ENCODE measurements around the gene TNFRSF6B. TPM values are rescaled to one million over a fixed set of nuclear protein-coding genes. Genes with fewer than 3 reads are reported as not detected.

Gene TNFRSF6B
- total and polyA plus RNA-seq, 2 donors from 2014 or later, result 2.4 to 64.5 TPM

DNA sequence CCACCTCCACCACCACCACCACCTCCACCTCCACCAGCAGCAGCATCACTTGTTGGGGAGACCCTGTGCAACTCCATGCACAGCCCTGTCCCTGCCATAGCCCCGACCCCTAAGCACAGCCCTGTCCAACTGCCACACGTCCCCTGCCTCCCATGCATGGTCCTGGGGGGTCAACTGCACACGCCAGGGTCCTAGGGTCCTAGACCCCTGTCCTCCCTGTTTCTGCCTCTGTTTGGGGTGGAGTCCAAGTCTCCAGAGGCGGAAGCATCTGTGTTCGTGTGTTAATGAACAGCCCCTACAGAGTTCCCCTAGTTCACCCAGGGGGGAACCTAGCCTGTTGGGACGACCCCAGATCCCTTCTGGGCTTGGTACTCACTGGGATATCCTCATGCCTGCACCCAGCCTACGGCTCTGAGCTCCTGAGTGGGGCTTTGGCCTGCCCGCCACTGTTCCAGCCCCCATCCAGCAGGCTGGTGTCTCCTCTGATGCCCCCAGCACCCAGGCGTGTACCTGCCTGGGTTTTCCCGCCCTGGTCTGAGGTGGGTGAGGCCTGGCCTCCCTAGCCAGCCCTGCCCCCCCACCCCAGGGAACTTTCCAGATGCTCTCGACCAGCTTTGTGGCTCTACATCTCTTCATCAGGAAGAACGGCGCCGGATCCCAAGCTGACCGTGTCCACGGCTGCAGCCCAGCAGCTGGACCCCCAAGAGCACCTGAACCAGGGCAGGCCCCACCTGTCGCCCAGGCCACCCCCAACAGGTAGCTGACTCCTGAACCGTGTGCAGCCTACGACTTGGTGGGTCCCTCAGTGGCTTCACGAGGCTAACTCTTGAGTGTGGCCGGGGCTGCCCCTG is 2.5 kb upstream of the TNFRSF6B start:
- DNase-seq, result peak in 2 of 5 donors; percentile 38 to 64
- H3K36me3 ChIP-seq (ENCODE audit: control insufficient read depth in 2 of 3, insufficient read depth in 3 of 3, low read length in 3 of 3), result no peaks in the 10 kb centered on the region
- no peak overlapping the region for H3K4me3 ChIP-seq (ENCODE audit: low read length in 3 of 3)
- no peaks in the 10 kb centered on the region for H3K27me3 ChIP-seq (ENCODE audit: control insufficient read depth, insufficient read depth, low read length)
- H3K4me1 ChIP-seq (ENCODE audit: control insufficient read depth in 2 of 3, insufficient read depth in 2 of 3, low read depth in 1 of 3, low read length in 3 of 3), result peaks cover 0 to 14% (median 0%) of the 10 kb centered on the region in 3 donors
- no peak for FAIRE-seq
- TF ChIP-seq, protein P1, sequence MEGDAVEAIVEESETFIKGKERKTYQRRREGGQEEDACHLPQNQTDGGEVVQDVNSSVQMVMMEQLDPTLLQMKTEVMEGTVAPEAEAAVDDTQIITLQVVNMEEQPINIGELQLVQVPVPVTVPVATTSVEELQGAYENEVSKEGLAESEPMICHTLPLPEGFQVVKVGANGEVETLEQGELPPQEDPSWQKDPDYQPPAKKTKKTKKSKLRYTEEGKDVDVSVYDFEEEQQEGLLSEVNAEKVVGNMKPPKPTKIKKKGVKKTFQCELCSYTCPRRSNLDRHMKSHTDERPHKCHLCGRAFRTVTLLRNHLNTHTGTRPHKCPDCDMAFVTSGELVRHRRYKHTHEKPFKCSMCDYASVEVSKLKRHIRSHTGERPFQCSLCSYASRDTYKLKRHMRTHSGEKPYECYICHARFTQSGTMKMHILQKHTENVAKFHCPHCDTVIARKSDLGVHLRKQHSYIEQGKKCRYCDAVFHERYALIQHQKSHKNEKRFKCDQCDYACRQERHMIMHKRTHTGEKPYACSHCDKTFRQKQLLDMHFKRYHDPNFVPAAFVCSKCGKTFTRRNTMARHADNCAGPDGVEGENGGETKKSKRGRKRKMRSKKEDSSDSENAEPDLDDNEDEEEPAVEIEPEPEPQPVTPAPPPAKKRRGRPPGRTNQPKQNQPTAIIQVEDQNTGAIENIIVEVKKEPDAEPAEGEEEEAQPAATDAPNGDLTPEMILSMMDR (IDR thresholded peaks at IDR 0.05; ENCODE audit: borderline replicate concordance, extremely low read depth, insufficient read depth), result no peak
- H3K27ac ChIP-seq (ENCODE audit: low read depth in 2 of 2, low read length in 2 of 2), result no peak overlapping the region
- intact Hi-C loops (cut with DNase I), result no loop called here
- no peaks in the 10 kb centered on the region for H3K9me3 ChIP-seq (ENCODE audit: control insufficient read depth in 2 of 3, insufficient read depth in 1 of 3, low read length in 3 of 3)
- no peak overlapping the region for H3K9ac ChIP-seq (ENCODE audit: low read length in 3 of 3)

DNA sequence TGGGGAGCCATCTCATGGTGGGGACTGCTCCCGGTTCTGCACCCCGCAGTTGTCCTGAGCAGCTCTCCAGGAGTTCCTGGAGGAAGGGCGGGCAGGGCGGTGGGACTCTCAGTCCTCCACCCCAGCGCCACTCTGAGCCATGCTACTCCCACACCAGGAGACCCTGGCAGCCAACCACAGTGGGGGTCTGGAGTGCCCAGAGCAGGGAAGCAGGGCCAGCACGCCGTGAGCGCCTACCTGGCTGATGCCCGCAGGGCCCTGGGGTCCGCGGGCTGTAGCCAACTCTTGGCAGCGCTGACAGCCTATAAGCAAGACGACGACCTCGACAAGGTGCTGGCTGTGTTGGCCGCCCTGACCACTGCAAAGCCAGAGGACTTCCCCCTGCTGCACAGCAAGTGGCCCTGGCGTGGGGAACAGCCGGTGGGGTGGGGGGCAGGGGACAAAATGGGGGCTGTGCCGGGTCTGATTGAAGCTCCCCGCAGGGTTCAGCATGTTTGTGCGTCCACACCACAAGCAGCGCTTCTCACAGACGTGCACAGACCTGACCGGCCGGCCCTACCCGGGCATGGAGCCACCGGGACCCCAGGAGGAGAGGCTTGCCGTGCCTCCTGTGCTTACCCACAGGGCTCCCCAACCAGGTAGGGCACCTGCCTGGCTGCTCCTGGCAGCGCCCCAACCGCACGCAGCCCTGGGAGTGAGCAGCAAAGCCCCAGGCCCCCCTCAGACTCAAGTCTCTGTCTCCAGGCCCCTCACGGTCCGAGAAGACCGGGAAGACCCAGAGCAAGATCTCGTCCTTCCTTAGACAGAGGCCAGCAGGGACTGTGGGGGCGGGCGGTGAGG is 1.6 kb upstream of the TNFRSF6B start:
- Histone ChIP-seq H3K27me3 (ENCODE audit: control insufficient read depth, insufficient read depth, low read length) (no peaks in the 10 kb centered on the region), H3K9me3 (ENCODE audit: control insufficient read depth in 2 of 3, insufficient read depth in 1 of 3, low read length in 3 of 3) (no peaks in the 10 kb centered on the region), H3K9ac (ENCODE audit: low read length in 3 of 3) (no peak overlapping the region), H3K4me1 (ENCODE audit: control insufficient read depth in 2 of 3, insufficient read depth in 2 of 3, low read depth in 1 of 3, low read length in 3 of 3) (peaks cover 0 to 14% (median 0%) of the 10 kb centered on the region in 3 donors), H3K4me3 (ENCODE audit: low read length in 3 of 3) (no peak overlapping the region), H3K27ac (ENCODE audit: low read depth in 2 of 2, low read length in 2 of 2) (no peak overlapping the region), H3K36me3 (ENCODE audit: control insufficient read depth in 2 of 3, insufficient read depth in 3 of 3, low read length in 3 of 3) (no peaks in the 10 kb centered on the region)
- FAIRE-seq (no peak), DNase-seq (peak in 2 of 5 donors; percentile 40 to 82)
- intact Hi-C loops (cut with DNase I), result no loop called here
- TF ChIP-seq, protein P1 (IDR thresholded peaks at IDR 0.05; ENCODE audit: borderline replicate concordance, extremely low read depth, insufficient read depth), result no peak

DNA sequence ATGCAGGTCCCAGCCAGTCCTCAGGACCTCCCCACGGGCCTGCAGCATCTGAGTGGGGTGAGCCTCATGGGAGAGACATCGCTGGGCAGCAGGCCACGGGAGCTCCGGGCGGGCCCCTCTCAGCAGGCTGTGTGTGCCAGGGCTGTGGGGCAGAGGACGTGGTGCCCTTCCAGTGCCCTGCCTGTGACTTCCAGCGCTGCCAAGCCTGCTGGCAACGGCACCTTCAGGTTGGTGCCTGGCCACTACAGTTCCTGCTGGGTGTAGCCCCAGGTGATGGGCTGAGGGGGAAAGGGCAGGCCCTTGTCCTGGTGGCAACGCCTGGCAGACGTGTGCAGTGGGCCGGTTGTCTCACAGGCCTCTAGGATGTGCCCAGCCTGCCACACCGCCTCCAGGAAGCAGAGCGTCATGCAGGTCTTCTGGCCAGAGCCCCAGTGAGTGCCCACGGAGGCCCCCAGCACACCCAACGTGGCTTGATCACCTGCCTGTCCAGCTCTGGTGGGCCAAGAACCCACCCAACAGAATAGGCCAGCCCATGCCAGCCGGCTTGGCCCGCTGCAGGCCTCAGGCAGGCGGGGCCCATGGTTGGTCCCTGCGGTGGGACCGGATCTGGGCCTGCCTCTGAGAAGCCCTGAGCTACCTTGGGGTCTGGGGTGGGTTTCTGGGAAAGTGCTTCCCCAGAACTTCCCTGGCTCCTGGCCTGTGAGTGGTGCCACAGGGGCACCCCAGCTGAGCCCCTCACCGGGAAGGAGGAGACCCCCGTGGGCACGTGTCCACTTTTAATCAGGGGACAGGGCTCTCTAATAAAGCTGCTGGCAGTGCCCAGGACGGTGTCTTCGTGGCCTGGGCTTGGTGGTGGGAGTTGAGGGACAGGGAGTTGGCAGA is 787 bp upstream of the TNFRSF6B start:
- peaks cover 0 to 14% (median 0%) of the 10 kb centered on the region in 3 donors for H3K4me1 ChIP-seq (ENCODE audit: control insufficient read depth in 2 of 3, insufficient read depth in 2 of 3, low read depth in 1 of 3, low read length in 3 of 3)
- H3K27ac ChIP-seq (ENCODE audit: low read depth in 2 of 2, low read length in 2 of 2), result no peak overlapping the region
- no peaks in the 10 kb centered on the region for H3K27me3 ChIP-seq (ENCODE audit: control insufficient read depth, insufficient read depth, low read length)
- no peaks in the 10 kb centered on the region for H3K36me3 ChIP-seq (ENCODE audit: control insufficient read depth in 2 of 3, insufficient read depth in 3 of 3, low read length in 3 of 3)
- H3K9me3 ChIP-seq (ENCODE audit: control insufficient read depth in 2 of 3, insufficient read depth in 1 of 3, low read length in 3 of 3), result no peaks in the 10 kb centered on the region
- DNase-seq (peak in 1 of 5 donors; percentile 78), FAIRE-seq (no peak)
- TF ChIP-seq, protein P1 (IDR thresholded peaks at IDR 0.05; ENCODE audit: borderline replicate concordance, extremely low read depth, insufficient read depth), result no peak
- intact Hi-C loops (cut with DNase I), result no loop called here
- no peak overlapping the region for H3K9ac ChIP-seq (ENCODE audit: low read length in 3 of 3)
- H3K4me3 ChIP-seq (ENCODE audit: low read length in 3 of 3), result no peak overlapping the region
